ENCODE results near the gene SLC4A7. TPM values are rescaled to one million over a fixed set of nuclear protein-coding genes. Genes with fewer than 3 reads are reported as not detected.

SLC4A7 gene
- total RNA-seq, 1 experiment from 2014 or later, result 90.8 TPM

DNA sequence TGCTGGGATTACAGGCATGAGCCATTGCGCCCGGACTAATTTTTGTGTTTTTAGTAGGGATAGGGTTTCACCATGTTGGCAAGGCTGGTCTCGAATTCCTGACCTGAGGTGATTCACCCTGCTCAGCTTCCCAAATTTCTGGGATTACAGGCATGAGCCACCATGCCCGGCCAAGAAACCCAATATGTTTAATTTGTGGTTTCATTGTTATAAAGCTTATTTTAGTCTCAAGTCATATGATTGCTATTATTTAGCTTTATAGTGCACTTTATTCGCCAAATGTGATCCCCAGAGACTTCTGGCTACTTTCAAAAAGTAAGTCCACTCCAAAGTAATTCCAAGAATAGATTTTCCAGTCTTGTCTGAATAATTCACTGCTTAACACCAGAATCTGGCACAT, 19.3 kb upstream of the SLC4A7 start (continued):
- TF ChIP-seq, protein P1, sequence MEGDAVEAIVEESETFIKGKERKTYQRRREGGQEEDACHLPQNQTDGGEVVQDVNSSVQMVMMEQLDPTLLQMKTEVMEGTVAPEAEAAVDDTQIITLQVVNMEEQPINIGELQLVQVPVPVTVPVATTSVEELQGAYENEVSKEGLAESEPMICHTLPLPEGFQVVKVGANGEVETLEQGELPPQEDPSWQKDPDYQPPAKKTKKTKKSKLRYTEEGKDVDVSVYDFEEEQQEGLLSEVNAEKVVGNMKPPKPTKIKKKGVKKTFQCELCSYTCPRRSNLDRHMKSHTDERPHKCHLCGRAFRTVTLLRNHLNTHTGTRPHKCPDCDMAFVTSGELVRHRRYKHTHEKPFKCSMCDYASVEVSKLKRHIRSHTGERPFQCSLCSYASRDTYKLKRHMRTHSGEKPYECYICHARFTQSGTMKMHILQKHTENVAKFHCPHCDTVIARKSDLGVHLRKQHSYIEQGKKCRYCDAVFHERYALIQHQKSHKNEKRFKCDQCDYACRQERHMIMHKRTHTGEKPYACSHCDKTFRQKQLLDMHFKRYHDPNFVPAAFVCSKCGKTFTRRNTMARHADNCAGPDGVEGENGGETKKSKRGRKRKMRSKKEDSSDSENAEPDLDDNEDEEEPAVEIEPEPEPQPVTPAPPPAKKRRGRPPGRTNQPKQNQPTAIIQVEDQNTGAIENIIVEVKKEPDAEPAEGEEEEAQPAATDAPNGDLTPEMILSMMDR (IDR thresholded peaks at IDR 0.05), result no peak
- TF ChIP-seq ZNF263 (CRISPR knock-in tag; IDR thresholded peaks at IDR 0.05; ENCODE audit: low read depth), result no peak
- TF ChIP-seq, protein P2, sequence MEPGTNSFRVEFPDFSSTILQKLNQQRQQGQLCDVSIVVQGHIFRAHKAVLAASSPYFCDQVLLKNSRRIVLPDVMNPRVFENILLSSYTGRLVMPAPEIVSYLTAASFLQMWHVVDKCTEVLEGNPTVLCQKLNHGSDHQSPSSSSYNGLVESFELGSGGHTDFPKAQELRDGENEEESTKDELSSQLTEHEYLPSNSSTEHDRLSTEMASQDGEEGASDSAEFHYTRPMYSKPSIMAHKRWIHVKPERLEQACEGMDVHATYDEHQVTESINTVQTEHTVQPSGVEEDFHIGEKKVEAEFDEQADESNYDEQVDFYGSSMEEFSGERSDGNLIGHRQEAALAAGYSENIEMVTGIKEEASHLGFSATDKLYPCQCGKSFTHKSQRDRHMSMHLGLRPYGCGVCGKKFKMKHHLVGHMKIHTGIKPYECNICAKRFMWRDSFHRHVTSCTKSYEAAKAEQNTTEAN (CRISPR knock-in tag; IDR thresholded peaks at IDR 0.05), result no peak

DNA sequence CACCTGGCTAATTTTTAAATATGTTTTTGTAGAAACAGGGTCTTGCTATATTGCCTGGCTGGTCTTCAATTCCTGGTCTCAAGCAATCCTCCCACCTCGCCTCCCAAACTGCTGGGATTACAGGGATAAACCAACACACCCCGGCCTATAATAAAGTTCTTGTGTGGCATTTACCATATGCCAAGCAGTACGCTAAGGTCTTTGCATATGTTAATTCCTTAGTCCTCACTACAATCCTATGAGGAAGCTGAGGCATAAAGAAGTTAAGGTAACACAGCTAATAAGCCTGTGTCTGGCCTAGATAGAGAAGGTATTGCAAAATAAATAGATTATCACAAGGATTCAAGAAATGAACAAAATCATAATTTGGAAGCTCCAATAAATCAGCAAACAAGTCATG, 17.6 kb upstream of the SLC4A7 start:
- CTCF ChIA-PET, result interaction anchor here (0.6 kb wide), 1 partner anchor 44 kb away, joined by 5 read pairs; no protein-coding TSS in a partner anchor
- ATAC-seq, result no peak

DNA sequence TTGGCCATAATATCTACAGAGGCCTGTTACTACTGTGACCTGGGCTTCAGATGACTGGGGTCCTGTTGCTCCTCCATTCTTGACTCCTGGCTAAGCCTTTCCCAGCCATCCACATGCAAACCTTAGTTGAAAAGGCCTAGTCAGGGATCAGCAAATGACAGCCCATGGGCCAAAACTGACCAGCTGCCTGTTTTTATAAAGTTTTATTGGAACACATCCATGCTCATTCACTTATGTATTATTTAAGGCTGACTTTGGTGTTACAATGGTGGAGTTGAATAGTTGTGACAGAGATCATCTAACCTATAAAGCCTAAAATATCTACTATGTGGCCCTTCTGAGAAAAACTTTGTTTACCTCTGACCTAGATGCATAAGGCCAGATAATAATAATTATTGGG, 16.8 kb upstream of the SLC4A7 start:
- ATAC-seq, result no peak
- H3K27me3 Mint-ChIP-seq (ENCODE audit: low read depth), result no peaks in the 10 kb centered on the region
- CTCF ChIA-PET, result no interaction called here
- no peaks in the 10 kb centered on the region for H3K36me3 Mint-ChIP-seq
- peaks cover 9% of the 10 kb centered on the region for H3K4me1 Mint-ChIP-seq
- POLR2A ChIA-PET, result interaction anchor here (0.6 kb wide), 1 partner anchor 198 kb away, joined by 5 read pairs; no protein-coding TSS in a partner anchor
- no peaks in the 10 kb centered on the region for H3K9me3 Mint-ChIP-seq
- H3K4me3 Mint-ChIP-seq, result no peak overlapping the region
- DNase-seq (ENCODE audit: low spot score), result no peak
- H3K27ac Mint-ChIP-seq, result no peak overlapping the region
- TF ChIP-seq, protein P3, sequence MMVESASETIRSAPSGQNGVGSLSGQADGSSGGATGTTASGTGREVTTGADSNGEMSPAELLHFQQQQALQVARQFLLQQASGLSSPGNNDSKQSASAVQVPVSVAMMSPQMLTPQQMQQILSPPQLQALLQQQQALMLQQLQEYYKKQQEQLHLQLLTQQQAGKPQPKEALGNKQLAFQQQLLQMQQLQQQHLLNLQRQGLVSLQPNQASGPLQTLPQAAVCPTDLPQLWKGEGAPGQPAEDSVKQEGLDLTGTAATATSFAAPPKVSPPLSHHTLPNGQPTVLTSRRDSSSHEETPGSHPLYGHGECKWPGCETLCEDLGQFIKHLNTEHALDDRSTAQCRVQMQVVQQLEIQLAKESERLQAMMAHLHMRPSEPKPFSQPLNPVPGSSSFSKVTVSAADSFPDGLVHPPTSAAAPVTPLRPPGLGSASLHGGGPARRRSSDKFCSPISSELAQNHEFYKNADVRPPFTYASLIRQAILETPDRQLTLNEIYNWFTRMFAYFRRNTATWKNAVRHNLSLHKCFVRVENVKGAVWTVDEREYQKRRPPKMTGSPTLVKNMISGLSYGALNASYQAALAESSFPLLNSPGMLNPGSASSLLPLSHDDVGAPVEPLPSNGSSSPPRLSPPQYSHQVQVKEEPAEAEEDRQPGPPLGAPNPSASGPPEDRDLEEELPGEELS (CRISPR knock-in tag; IDR thresholded peaks at IDR 0.05), result no peak
- TF ChIP-seq NFYB (CRISPR knock-in tag; conservative IDR thresholded peaks at IDR 0.05; ENCODE audit: low read depth) (no peak), OVOL2 (CRISPR knock-in tag; IDR thresholded peaks at IDR 0.05; ENCODE audit: borderline replicate concordance) (no peak), IRF2 (CRISPR knock-in tag; IDR thresholded peaks at IDR 0.05; ENCODE audit: borderline replicate concordance, low read depth) (no peak), TEAD1 (CRISPR knock-in tag; IDR thresholded peaks at IDR 0.05) (no peak), ZNF416 (CRISPR knock-in tag; IDR thresholded peaks at IDR 0.05) (no peak)
- TF ChIP-seq, protein P4, sequence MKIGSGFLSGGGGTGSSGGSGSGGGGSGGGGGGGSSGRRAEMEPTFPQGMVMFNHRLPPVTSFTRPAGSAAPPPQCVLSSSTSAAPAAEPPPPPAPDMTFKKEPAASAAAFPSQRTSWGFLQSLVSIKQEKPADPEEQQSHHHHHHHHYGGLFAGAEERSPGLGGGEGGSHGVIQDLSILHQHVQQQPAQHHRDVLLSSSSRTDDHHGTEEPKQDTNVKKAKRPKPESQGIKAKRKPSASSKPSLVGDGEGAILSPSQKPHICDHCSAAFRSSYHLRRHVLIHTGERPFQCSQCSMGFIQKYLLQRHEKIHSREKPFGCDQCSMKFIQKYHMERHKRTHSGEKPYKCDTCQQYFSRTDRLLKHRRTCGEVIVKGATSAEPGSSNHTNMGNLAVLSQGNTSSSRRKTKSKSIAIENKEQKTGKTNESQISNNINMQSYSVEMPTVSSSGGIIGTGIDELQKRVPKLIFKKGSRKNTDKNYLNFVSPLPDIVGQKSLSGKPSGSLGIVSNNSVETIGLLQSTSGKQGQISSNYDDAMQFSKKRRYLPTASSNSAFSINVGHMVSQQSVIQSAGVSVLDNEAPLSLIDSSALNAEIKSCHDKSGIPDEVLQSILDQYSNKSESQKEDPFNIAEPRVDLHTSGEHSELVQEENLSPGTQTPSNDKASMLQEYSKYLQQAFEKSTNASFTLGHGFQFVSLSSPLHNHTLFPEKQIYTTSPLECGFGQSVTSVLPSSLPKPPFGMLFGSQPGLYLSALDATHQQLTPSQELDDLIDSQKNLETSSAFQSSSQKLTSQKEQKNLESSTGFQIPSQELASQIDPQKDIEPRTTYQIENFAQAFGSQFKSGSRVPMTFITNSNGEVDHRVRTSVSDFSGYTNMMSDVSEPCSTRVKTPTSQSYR (CRISPR knock-in tag; IDR thresholded peaks at IDR 0.05), result no peak
- TF ChIP-seq, protein P5, sequence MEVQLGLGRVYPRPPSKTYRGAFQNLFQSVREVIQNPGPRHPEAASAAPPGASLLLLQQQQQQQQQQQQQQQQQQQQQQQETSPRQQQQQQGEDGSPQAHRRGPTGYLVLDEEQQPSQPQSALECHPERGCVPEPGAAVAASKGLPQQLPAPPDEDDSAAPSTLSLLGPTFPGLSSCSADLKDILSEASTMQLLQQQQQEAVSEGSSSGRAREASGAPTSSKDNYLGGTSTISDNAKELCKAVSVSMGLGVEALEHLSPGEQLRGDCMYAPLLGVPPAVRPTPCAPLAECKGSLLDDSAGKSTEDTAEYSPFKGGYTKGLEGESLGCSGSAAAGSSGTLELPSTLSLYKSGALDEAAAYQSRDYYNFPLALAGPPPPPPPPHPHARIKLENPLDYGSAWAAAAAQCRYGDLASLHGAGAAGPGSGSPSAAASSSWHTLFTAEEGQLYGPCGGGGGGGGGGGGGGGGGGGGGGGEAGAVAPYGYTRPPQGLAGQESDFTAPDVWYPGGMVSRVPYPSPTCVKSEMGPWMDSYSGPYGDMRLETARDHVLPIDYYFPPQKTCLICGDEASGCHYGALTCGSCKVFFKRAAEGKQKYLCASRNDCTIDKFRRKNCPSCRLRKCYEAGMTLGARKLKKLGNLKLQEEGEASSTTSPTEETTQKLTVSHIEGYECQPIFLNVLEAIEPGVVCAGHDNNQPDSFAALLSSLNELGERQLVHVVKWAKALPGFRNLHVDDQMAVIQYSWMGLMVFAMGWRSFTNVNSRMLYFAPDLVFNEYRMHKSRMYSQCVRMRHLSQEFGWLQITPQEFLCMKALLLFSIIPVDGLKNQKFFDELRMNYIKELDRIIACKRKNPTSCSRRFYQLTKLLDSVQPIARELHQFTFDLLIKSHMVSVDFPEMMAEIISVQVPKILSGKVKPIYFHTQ (CRISPR knock-in tag; IDR thresholded peaks at IDR 0.05), result no peak

More for the DNA sequence above, 17.6 kb upstream of the SLC4A7 start:
- H3K9me3 Mint-ChIP-seq, result no peaks in the 10 kb centered on the region
- no peaks in the 10 kb centered on the region for H3K27me3 Mint-ChIP-seq (ENCODE audit: low read depth)
- no peak overlapping the region for H3K27ac Mint-ChIP-seq
- H3K4me3 Mint-ChIP-seq, result no peak overlapping the region
- TF ChIP-seq NR2C2 (CRISPR knock-in tag; IDR thresholded peaks at IDR 0.05), result no peak
- no peak for TF ChIP-seq CREB1 (CRISPR knock-in tag; IDR thresholded peaks at IDR 0.05)
- no peak for TF ChIP-seq FOXJ3 (CRISPR knock-in tag; IDR thresholded peaks at IDR 0.05; ENCODE audit: borderline replicate concordance)
- TF ChIP-seq, protein P6, sequence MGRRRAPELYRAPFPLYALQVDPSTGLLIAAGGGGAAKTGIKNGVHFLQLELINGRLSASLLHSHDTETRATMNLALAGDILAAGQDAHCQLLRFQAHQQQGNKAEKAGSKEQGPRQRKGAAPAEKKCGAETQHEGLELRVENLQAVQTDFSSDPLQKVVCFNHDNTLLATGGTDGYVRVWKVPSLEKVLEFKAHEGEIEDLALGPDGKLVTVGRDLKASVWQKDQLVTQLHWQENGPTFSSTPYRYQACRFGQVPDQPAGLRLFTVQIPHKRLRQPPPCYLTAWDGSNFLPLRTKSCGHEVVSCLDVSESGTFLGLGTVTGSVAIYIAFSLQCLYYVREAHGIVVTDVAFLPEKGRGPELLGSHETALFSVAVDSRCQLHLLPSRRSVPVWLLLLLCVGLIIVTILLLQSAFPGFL (CRISPR knock-in tag; IDR thresholded peaks at IDR 0.05; ENCODE audit: borderline replicate concordance), result no peak
- TF ChIP-seq ZNF232 (CRISPR knock-in tag; IDR thresholded peaks at IDR 0.05), result no peak
- TF ChIP-seq FOXP1 (CRISPR knock-in tag; IDR thresholded peaks at IDR 0.05; ENCODE audit: borderline replicate concordance), result no peak
- TF ChIP-seq, protein P1 (IDR thresholded peaks at IDR 0.05), result no peak
- TF ChIP-seq TEAD1 (CRISPR knock-in tag; IDR thresholded peaks at IDR 0.05), result no peak
- TF ChIP-seq ETV6 (CRISPR knock-in tag; IDR thresholded peaks at IDR 0.05), result no peak
- TF ChIP-seq ZNF671 (CRISPR knock-in tag; IDR thresholded peaks at IDR 0.05), result no peak
- no peak for TF ChIP-seq GABPB1 (CRISPR knock-in tag; IDR thresholded peaks at IDR 0.05)
- TF ChIP-seq MYBL2 (CRISPR knock-in tag; IDR thresholded peaks at IDR 0.05), result no peak
- no peak for TF ChIP-seq KAT7 (CRISPR knock-in tag; IDR thresholded peaks at IDR 0.05; ENCODE audit: borderline replicate concordance)
- H3K4me1 Mint-ChIP-seq, result peaks cover 9% of the 10 kb centered on the region
- DNase-seq (ENCODE audit: low spot score), result no peak
- no peaks in the 10 kb centered on the region for H3K36me3 Mint-ChIP-seq
- POLR2A ChIA-PET, result no interaction called here

Measured in WTC11 (cell line).